Osteocyte (in vitro differentiated cells): ENCODE data around the gene SART3. TPM values are rescaled to one million over a fixed set of nuclear protein-coding genes. Genes with fewer than 3 reads are reported as not detected.

Experiments used
- DNase-seq: peaks from one replicate; pipeline ENCODE4 v3.0.0; 2021; ENCODE audit warnings: mixed read lengths; ENCODE audit not compliant: unreplicated experiment; ENCODE audit errors: extremely low spot score
- H3K27ac Mint-ChIP-seq: one replicate; pipeline ENCODE4 v1.8.0; 2021; ENCODE audit warnings: mild to moderate bottlenecking, mixed read lengths; ENCODE audit not compliant: unreplicated experiment
- H3K27me3 Mint-ChIP-seq: one replicate; pipeline ENCODE4 v1.8.0; 2021; ENCODE audit warnings: mixed read lengths; ENCODE audit not compliant: unreplicated experiment
- H3K36me3 Mint-ChIP-seq: one replicate; pipeline ENCODE4 v1.8.0; 2021; ENCODE audit warnings: mixed read lengths; ENCODE audit not compliant: unreplicated experiment
- H3K4me1 Mint-ChIP-seq: one replicate; pipeline ENCODE4 v1.8.0; 2021; ENCODE audit warnings: mixed read lengths; ENCODE audit not compliant: unreplicated experiment
- H3K4me3 Mint-ChIP-seq: one replicate; pipeline ENCODE4 v1.8.0; 2021; ENCODE audit warnings: mild to moderate bottlenecking, moderate library complexity, mixed read lengths; ENCODE audit not compliant: unreplicated experiment
- H3K9me3 Mint-ChIP-seq: one replicate; pipeline ENCODE4 v1.8.0; 2021; ENCODE audit warnings: mixed read lengths; ENCODE audit not compliant: unreplicated experiment
- total RNA-seq: library from RNA; stranded (reverse); gene quantifications from 2 replicates; pipeline ENCODE4 v1.2.1, GENCODE V29; 2021
- TF ChIP-seq, protein P1 (sequence below): fragments of 200-600 bp; sonication (generic); IDR thresholded peaks from 2 replicates; pipeline ENCODE4 v1.5.0; 2021; ENCODE audit warnings: antibody characterized with exemption, mild to moderate bottlenecking, moderate library complexity

Gene SART3
- total RNA-seq, 1 donor from 2014 or later: 47.2 TPM

DNA sequence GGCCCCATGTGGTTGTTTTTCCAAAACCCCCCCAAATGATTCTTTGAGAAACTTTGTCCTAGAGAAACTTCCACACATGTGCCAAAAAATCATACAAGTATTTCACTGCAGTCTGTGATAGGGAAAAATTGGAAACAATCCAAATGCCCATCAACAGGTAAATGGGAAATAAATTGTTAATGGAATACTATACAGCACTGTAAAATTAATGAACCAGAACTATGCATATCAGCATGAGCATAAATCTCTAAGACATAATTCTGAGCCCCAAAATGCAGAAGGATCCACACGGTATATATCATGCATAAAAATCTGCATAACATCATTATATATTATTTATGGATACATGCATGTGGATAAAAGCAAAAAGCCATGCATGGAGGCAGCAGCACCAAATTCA is 51.2 kb downstream of the SART3 start:
- Mint-ChIP-seq H3K4me3 (no peak overlapping the region), H3K4me1 (peaks cover 11% of the 10 kb centered on the region), H3K27ac (no peak overlapping the region), H3K27me3 (peaks cover 13% of the 10 kb centered on the region), H3K9me3 (no peaks in the 10 kb centered on the region), H3K36me3 (no peaks in the 10 kb centered on the region)
- TF ChIP-seq, protein P1, sequence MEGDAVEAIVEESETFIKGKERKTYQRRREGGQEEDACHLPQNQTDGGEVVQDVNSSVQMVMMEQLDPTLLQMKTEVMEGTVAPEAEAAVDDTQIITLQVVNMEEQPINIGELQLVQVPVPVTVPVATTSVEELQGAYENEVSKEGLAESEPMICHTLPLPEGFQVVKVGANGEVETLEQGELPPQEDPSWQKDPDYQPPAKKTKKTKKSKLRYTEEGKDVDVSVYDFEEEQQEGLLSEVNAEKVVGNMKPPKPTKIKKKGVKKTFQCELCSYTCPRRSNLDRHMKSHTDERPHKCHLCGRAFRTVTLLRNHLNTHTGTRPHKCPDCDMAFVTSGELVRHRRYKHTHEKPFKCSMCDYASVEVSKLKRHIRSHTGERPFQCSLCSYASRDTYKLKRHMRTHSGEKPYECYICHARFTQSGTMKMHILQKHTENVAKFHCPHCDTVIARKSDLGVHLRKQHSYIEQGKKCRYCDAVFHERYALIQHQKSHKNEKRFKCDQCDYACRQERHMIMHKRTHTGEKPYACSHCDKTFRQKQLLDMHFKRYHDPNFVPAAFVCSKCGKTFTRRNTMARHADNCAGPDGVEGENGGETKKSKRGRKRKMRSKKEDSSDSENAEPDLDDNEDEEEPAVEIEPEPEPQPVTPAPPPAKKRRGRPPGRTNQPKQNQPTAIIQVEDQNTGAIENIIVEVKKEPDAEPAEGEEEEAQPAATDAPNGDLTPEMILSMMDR: no peak
- no peak for DNase-seq

DNA sequence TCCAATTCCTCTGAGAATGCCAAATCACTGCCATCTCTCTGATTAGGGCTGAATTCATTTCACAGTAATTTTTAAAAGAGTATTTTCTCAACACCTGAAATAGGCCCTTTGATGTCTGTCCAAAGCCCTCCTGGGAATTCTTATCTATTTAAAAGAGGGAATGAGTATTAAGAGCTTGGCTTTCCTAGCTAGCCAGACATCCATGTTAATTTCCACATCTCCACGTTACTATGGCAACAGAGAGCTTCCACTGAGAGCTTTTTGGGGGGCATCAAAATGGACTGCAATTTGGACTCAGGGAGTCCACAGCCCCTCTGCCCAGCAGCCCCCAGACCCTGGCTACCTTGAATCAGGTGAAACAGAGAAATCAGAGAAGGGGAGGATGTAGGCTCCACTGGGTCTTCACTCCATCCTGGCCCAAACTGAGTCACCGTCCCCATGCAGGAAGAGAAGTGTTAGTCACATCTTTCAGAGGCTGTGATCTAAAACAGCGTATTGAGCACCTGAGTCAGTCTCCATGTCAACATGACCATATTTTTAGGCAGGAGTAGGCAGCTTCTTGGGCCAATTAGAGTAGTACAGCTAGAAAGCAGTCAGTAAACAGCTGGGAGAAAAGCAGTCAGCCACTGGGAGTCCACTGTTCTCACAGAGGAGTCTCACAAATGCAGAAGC is 52.9 kb downstream of the SART3 start:
- no peak overlapping the region for H3K4me3 Mint-ChIP-seq
- no peaks in the 10 kb centered on the region for H3K36me3 Mint-ChIP-seq
- peaks cover 21% of the 10 kb centered on the region for H3K27me3 Mint-ChIP-seq
- peaks cover 10% of the 10 kb centered on the region for H3K4me1 Mint-ChIP-seq
- DNase-seq: no peak
- TF ChIP-seq, protein P1: no peak
- no peak overlapping the region for H3K27ac Mint-ChIP-seq
- peaks cover 8% of the 10 kb centered on the region for H3K9me3 Mint-ChIP-seq

DNA sequence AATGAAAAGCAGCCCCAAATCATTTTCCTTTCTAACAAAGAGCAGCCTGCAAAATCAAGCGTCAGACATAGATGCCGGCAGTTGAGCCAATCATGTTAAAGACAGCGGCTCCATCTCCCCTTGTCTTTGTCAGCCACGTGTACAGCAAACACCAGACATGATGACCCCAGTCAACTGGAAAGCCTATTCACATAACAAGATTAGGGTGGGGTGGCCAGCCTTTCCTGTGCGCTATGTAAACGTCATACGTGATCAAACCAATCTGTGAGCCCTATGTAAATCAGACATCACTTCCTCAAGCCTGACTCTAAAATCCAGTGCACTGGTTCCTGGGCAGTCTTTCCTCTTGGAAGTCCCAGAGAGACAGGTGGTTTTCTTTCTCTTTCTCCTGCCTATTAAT is 55.8 kb downstream of the SART3 start:
- Mint-ChIP-seq H3K27me3 (peaks cover 21% of the 10 kb centered on the region), H3K27ac (no peak overlapping the region), H3K4me1 (no peaks in the 10 kb centered on the region), H3K9me3 (peaks cover 11% of the 10 kb centered on the region), H3K4me3 (no peak overlapping the region), H3K36me3 (no peaks in the 10 kb centered on the region)
- DNase-seq: no peak
- TF ChIP-seq, protein P1: no peak

DNA sequence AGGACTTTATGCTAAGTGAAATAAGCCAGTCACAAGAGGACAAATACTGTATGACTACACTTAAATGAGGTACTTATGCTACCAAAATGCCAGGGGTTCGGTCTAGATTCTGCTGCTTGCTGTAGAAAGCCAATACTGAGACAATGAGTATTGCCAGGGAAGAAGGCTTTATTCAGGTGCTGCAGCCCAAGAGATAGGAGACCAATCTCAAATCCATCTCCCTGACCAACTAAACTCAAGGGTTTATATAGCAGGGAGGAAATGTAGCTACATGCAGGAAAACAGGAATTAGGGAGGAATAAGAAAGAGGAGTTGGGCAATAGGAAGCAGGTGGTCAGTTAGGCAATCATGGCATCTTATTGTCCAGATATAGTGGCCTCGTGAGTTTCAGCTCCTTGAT is 58.1 kb downstream of the SART3 start:
- Mint-ChIP-seq H3K4me3 (no peak overlapping the region), H3K27ac (no peak overlapping the region), H3K4me1 (no peaks in the 10 kb centered on the region), H3K27me3 (peaks cover 23% of the 10 kb centered on the region), H3K9me3 (peaks cover 11% of the 10 kb centered on the region), H3K36me3 (no peaks in the 10 kb centered on the region)
- DNase-seq: no peak
- TF ChIP-seq, protein P1: no peak

DNA sequence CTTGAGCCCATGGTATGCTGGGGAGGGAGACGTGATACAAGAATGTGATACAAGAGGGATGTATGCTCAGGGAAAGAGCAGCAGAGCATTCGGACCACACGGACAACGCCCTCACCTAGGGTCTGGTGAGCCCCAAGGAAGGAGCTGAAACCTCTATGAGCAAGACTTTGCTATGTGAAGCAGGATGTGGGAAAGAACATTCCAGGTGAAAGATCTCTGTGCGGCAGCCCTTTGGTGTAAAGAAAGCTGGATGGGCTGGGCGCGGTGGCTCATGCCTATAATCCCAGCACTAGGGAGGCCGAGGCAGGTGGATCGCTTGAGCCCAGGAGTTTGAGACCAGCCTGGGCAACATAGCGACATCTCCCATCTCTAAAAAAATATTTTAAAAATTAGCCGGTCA is 62.8 kb downstream of the SART3 start:
- DNase-seq: no peak
- TF ChIP-seq, protein P1: no peak
- Mint-ChIP-seq H3K27ac (no peak overlapping the region), H3K4me3 (no peak overlapping the region), H3K4me1 (no peaks in the 10 kb centered on the region), H3K9me3 (peaks cover 4% of the 10 kb centered on the region), H3K36me3 (no peaks in the 10 kb centered on the region), H3K27me3 (peaks cover 10% of the 10 kb centered on the region)
